Natural killer cell treated with Interleukin-12 subunit alpha and Interleukin-12 subunit beta and Interleukin-15 and Interleukin-18, amount 100 ng/mL, for 72 hours (primary cell): Measurements from ENCODE around the gene STXBP4. TPM values are rescaled to one million over a fixed set of nuclear protein-coding genes. Genes with fewer than 3 reads are reported as not detected.

Experiments used
- total RNA-seq, 2 donors: library from RNA; stranded (reverse); gene quantifications; one replicate each; pipeline ENCODE4 v1.2.3, GENCODE V29; 2022

STXBP4 gene
- total RNA-seq, 2 donors from 2014 or later = 8.5 to 12.6 TPM

Other genes starting within 250 kb of the STXBP4 start
- not detected for gene TOM1L1, start 67.9 kb upstream of the STXBP4 start, total RNA-seq
- 10 to 100 TPM; 29.1 to 31.8 TPM for gene COX11, start 111 bp upstream of the STXBP4 start, total RNA-seq